GM18526 (cell line): Measurements from ENCODE around the gene GLIS1.

Experiments
- POLR2A ChIP-seq: IDR thresholded peaks from 3 replicates; pipeline ENCODE4 v1.6.1; 2011; ENCODE audit not compliant: insufficient read length; ENCODE audit errors: extremely low read depth

Gene GLIS1

DNA sequence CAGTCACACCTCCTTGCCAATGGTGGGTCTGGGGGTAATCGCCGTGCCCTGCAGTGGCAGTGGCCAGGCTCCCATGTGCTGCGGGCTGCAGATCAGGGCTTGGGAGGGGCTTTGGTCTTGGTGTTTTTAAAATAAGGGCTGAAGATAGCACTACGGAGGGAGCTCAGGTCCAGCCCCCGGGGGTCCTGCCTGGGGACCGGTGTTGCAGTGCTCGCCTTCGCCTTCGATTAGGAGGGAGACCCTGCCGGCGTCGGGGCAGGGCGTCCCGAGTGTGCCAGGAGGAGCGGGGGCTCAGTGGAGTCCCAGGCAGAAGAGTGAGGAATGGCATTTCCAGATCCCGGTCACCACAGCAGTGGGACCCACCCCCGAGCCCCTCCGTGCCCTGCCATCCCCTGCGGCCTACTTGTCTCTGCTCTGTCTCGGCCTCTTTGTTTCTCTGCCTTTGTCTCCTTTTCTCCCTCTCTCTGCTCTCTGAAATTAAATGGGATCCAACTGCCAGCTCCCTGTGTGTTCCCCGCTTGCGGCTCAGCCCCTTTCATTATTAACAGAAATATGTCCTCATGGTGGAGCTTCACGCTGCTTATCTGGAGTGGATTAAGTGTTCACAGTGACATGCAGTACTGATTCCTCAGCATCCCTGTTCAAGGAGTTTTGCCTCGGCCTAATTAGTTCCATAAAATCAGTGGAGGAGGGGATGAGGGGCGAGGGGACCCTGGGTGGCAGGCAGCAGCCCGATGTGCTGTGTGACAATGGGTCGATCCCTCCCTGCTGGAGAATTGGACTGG, 235.3 kb downstream of the GLIS1 start:
- no peak for TF ChIP-seq POLR2A

DNA sequence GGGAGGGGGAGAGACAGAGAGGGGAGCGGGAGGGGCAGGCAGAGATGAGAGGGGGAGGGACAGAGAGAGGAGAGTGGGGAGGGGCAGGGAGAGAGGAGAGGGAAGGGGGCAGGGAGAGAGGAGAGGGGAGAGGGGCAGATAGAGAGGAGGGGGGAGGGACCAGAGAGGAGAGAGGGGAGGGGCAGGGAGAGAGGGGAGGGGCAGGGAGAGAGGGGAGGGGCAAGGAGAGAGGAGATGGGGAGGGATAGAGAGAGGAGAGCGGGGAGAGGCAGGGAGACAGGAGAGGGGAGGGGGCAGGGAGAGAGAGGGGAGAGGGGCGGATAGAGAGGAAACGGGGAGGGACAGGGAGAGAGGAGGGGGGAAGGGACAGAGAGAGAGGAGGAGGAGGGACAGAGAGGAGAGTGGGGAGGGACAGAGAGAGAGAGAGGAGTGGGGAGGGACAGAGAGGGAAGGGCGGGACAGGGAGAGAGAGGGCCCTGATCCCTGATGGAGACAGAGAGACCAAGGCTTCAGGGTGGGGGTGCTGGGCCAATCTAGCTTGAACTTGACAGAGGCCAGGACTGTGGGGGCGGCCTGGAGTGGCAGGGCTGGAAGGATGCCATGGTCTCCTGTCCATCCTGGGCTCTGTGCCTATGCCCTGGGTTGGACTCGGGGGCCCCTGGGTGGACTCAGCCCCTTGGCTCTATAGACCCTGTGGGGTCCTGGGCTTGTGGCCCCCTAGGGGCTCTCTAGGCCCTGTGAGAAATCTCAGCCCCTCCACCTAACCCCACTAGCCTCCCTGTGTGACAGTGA, 236.1 kb downstream of the GLIS1 start:
- no peak for TF ChIP-seq POLR2A

DNA sequence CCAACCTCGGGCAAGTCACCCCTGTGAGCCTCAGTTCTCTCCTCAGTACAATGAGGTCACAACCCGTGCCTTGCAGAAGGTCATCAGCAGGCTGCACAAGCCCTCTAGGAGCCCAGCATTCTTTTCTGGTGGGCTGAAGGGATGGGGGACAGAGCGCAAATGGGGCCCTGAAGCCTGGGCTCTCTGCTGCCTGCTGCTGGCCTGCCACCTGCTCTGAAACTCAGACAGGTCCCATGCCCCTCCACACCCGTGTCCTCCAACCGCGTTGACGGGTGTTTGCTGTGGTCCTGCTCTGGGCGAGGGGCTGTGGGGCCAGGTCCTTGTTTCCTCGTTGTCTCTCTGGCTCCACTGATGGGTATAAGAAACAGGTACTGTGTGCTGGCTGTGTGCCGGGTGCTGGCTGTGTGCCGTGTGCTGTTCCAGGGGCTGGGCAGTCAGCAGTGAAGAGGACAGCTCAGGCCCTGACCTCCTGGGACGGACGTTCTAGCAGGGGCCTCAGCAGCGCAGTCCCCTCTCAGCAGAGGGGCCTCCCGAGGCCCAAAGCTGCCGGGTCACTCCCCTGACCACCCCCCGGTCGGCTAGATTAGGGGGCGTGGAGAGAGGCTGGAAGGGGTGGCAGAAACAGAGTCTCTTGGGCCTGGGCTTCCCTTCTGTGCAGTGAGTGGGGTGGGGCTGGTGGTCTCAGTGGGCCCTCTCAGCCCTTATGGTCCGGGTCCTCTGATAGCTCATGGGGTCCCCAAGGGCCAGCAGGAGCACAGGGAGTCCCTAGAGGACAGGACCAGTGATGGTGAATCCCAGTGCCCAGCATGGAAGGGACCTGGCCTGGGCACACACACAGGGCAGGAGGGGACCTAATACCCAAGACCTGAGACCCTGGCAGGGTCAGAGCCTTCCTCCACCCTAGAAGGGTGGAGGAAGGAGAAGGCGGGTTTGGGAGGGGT, 237.6 kb downstream of the GLIS1 start:
- TF ChIP-seq POLR2A: no peak

DNA sequence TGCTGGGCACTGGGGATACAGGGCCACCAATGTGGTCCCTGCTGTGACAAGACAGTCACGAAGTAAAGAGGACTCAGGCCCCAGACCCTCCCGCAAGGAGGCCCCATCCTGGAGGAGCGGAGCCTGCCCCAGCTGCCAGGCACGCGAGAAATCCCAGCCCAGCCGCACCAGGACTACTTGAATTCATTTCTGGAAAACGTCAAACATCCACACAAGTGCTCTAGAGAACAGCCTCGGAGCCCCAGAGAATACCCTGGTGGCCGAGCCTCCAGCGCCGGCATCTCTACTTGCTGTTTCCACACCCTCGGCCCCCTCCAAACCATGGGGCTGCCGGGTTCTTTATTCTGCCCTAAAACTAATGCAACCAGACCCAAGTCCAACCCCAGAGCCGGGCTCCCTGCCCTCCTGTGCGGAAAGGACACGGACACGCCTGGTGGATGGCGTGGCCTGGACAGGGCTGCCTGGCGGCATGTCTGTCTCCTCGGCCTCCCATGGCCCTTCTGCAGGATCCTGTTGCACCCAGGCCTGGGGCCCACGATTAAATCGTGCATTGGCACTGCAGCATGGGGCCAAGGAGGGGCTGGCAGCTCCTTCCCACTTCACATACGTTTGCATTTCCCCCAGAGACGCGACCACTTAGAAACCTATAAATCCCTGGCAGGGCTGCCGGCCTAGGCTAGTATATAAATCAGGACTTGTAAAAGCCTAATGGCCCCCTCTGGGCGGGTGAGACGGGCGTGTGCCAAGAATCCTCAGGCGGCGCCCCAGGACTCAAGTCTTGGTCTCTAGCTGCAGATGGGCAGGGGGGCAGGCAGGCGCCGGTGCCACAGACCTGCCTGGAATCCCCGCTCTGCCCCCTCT, 238.5 kb downstream of the GLIS1 start:
- no peak for TF ChIP-seq POLR2A

DNA sequence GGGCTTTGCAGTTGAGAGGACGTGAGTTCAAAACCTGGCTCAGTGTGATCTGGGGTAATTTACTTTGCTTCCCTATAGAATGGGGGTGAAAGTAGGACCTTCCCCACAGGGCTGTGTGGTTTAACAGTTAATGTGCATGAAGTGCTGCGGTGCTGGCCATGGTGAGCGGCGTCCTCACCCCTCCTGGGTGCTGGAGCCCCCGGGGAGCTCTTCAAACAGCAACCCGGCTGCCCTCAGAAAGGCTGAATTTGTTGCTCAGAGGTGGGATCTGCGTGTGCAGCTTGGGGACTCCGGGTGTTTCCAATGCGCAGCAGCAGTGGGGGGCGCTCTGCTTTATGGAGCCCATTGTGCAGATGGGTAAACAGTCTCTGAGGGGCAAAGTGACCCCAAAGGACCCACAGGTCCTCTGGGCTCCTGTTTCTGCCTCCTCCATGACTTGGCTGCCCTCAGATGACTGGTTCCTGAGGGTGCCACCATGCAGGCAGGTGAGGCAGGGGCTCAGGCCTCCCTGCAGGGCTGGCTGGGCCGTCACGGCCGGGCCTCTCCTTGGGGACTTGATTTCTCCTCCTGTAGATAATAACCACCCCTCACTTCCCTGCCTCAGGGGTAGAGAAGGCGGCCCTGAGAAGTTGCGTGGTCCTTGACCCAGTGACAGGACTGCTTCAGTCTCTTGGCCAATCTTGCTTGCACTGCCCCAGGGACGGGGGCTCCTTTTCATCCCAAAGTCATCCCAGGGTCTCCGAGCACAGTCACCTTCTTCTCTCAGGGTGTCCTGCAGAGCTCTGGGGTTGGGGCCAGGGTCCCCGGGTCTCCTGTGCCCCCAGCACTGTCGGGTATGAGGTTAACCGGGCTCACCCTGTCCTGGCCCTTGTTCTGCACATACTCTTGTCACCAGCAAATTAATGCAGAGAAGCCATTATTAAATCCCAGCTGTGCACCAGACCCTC, 239.4 kb downstream of the GLIS1 start:
- TF ChIP-seq POLR2A: no peak

DNA sequence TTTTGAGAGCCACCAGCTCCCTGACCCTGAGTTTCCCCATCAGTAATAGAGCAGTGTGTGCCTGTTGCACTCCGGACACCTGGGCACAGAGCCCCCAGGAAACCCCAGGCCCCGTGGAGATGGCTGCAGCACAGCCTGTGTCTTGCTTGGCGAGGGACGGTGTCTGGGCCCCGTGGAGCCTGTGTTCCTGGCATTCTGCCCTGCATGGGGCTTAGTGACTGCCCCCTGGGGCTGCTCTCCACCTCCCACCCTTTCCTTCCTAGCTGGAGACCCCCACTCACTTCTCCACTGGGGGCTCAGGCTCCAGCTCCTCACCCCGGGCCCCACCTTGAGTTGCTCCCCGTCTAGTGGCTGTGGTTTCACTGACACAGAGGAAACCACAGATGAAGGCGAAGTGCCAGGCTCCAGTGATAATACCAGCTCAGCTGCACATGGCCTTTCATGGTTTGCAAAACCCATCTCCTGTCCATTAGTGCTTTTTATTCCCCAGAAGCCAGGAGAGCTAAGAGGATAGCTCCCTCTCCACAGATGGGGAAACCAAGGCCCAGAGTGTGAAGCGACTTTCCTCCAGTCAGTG, 240.3 kb downstream of the GLIS1 start:
- TF ChIP-seq POLR2A: no peak

DNA sequence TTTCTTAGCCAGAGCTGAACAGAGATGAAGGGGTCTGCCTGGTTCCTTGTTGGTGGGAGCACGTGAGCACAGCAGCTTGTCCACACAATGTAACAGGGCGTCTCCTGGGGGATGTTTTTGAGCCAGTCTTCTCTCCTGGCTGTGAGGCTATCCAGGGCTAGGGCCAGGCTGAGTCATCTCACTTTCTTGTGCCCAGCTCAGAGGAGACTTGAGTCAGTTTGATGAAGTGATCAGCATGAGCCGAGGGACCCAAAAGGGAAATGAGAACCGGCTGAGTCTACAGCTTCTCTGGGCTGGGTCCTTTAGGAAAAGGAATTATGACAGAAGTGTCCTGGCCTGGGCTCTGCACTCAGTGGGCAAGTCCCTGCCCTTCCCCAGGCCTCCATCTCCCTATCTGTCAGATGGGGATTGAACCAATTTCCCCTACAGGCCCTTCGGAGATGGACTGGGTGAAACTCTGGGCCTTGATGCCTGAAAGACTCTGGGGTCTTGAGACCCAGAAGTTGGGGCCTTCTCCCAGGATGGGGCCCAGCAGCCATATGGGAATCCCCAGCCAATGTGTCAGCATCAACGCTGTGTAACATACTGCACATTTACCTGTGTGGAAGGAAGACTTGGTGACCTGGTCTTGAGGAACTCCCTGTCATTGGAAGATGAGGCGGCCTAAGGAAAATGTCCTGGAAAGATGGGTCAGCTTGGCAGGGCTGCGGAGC, 243.2 kb downstream of the GLIS1 start:
- TF ChIP-seq POLR2A: no peak

DNA sequence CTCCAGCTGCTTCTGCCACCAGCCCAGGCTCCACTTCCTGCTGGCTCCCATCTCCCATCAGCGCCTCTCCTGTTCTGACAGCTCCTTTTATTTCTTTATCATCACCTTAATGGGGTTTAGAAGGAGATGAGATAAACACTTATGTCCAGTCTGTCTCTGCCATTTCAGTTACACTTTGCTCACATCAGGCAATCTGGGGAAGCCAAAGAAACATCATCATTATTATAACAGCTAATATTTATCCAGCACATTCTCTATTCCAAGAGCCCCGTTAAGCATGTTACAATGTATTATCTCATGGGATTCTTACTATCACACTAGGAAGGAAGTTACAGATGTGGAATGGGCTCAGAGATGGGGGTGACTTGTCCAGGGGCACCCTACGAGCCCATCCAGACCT, 248.6 kb downstream of the GLIS1 start:
- no peak for TF ChIP-seq POLR2A

DNA sequence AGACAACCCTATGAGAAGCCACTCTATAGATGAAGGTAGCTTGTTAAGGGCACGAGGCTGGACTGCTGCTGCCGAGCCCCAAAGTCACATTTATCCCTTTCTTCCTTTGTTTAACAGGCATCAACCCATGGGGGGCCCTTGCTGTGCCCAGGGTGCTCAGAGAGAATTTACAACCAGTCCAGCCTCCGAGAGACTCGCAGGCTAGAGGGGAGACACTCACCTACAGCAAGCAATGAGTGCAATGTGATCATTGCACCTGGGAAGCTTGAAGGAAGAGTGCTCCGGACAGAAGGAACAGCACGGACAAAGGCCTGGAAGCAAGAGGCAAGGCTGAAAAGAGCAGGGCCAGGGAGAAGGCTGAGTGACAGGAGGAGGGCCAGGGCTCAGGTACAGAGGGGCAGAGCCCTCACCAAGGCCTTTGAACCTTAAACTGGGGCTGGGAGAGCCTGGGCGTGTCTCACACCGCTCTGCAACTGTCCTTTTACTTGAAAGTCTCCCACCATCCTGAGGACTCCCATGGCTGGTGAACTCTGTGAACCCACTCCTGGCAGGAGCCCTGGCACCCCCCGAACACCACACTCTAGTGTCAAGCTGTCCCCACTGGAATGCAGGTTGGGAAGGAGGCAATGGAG, 252.5 kb downstream of the GLIS1 start:
- no peak for TF ChIP-seq POLR2A

DNA sequence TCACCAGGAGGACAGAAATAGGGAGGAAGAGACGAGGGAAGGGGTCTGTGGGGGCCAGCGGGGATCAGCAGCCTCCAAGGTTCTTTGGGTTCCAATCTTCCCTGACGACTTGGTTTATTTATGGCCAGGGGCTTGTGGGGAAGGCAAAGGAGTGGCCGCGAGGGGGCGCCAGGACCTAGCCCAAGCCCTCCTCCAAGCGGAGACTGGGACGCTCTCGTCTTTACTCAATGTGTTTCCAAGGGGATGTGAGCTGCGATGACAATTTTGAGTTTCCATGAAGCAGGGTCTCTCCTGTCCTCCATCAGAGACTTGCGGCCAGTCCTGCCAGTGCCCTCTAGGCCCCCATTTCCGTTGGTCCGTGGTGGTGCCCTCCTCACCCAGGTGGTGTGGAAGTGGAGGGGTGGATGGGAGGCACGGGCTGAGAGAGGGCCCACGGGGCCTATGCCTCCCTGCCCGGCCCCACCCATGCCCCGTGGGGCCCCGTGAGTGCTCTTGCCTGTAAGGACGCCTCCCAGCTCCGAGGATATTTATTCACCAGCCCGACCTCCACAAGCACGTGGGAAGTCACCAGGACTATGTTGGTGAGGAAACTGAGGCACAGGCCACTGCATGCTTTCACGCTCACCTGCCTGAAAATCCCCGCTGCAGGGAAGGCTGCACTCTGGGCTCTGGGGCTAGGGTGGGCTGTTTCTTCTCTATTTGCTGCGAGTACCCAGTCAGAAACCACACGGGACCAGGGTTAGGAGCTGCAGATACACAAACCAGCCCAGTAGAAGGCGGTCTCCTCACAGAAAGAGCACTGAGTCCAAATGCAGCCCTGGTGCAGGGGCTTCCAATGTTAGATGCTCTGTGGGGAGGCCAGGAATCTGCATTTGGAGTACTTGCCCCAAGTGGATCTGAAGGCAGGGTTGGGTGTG, 253.2 kb downstream of the GLIS1 start:
- no peak for TF ChIP-seq POLR2A

DNA sequence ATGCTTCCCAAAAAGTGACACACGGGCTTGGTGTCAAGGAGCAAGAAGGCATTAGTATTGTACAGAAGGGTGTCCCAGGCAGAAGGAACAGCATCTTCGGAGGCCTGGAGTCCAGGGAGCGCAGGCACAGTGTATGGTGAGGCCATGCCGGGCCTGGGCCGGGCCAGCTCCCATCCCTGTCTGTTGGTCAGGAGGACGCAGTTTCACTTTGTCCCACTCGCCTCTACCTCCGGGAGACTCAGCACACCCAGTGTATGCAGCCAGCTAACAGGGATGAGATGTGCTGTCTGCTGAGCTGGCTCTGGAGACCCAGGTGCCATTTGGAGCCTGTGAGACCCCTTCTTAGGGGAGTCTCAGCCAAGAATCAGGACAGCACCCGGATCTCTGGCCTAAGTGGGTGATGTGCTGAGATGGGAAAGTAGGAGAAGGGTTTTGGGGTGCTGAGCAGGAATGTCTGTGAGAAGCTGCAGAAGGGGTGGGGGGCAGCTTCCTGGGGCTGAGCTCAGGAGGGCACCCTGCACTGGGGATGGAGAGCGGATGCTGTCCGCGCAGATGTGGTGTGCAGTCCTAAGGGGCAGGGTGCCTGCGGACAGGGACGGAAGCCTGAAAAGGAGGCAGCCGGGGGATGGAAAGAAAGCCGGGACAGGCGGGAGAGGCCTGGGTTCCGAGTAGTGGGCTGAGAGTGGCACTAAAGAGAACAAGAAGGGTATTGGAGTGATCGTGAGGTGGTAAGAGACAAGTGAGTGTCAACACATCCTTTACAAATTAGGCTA, 254.1 kb downstream of the GLIS1 start:
- TF ChIP-seq POLR2A: no peak
